ENCODE results near the gene PRKCZ.

DNA sequence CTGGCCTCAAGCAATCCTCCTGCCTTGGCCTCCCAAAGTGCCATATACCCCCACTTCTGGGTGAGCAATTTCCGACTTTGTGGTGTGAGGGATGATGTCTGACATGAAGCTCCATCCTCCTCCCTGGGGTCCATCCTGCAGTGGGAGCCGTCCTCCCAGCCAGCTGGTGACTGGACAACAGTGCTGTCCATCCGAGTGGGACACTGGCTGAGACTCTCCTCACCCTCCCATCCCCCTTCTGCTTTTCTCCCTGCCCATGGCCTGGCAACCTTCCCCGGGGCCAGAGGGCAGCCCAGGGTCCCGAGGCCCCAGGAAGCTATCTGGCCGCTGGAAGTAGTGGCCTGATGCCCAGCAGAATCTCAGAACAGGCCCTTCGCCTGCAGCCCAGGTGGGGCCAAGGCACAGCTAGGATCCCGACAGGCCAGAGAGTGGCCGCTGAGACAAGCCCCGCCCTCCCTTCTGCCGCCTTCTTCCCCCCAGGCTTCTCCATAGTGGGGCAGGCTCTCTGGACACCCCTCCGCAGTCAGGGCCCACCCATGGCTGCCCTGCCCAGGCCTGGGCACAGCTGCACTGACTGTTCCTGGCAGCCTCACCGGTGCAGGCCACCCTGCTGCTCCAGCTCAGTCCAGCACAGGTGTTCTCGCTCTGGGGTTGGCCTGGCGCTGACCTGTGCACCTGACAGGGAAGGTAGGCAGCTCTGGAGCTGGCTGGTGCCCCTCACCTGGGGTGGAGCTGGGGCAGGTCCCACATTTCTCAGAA is 152.8 kb downstream of the PRKCZ start:
- TF ChIP-seq POLR2A (IDR thresholded peaks at IDR 0.05) (no peak), POLR2AphosphoS5 (IDR thresholded peaks at IDR 0.05) (no peak)
- TF ChIP-seq, protein P1, sequence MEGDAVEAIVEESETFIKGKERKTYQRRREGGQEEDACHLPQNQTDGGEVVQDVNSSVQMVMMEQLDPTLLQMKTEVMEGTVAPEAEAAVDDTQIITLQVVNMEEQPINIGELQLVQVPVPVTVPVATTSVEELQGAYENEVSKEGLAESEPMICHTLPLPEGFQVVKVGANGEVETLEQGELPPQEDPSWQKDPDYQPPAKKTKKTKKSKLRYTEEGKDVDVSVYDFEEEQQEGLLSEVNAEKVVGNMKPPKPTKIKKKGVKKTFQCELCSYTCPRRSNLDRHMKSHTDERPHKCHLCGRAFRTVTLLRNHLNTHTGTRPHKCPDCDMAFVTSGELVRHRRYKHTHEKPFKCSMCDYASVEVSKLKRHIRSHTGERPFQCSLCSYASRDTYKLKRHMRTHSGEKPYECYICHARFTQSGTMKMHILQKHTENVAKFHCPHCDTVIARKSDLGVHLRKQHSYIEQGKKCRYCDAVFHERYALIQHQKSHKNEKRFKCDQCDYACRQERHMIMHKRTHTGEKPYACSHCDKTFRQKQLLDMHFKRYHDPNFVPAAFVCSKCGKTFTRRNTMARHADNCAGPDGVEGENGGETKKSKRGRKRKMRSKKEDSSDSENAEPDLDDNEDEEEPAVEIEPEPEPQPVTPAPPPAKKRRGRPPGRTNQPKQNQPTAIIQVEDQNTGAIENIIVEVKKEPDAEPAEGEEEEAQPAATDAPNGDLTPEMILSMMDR (IDR thresholded peaks at IDR 0.05) = no peak
